ENCODE data around the gene RFX8.

DNA sequence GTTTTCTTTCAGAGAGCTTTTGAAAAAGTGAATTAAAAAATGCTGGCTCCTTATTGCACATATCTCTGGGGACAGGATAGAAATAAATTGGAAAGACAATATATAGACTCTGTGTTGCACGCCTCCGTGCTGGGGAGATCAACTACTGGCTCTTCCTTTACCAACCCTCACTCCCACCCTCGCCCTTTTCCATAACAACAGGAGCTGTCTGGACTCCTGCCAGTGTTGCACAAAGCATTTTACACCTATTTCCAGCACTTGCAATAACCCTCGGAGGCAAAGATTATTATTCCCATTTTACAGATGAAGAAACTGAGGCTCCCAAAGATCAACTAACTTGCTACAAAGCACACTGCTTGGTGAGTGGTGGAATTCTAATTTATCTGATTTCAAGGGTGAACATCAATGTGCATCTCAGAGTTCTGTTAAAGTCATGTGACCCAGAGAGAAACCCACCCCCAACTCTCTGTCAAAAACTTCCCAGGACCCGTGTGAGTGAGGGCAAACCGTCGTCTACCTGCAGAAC lies 91.8 kb downstream of the RFX8 start:
- TF ChIP-seq KLF16 (tag by site-specific recombination; IDR thresholded peaks at IDR 0.05) (no peak), GFI1B (tag by site-specific recombination; IDR thresholded peaks at IDR 0.05) (no peak), ZBTB21 (tag by site-specific recombination; IDR thresholded peaks at IDR 0.05) (no peak), ZNF146 (tag by site-specific recombination; IDR thresholded peaks at IDR 0.05) (no peak)
- TF ChIP-seq, protein P1, sequence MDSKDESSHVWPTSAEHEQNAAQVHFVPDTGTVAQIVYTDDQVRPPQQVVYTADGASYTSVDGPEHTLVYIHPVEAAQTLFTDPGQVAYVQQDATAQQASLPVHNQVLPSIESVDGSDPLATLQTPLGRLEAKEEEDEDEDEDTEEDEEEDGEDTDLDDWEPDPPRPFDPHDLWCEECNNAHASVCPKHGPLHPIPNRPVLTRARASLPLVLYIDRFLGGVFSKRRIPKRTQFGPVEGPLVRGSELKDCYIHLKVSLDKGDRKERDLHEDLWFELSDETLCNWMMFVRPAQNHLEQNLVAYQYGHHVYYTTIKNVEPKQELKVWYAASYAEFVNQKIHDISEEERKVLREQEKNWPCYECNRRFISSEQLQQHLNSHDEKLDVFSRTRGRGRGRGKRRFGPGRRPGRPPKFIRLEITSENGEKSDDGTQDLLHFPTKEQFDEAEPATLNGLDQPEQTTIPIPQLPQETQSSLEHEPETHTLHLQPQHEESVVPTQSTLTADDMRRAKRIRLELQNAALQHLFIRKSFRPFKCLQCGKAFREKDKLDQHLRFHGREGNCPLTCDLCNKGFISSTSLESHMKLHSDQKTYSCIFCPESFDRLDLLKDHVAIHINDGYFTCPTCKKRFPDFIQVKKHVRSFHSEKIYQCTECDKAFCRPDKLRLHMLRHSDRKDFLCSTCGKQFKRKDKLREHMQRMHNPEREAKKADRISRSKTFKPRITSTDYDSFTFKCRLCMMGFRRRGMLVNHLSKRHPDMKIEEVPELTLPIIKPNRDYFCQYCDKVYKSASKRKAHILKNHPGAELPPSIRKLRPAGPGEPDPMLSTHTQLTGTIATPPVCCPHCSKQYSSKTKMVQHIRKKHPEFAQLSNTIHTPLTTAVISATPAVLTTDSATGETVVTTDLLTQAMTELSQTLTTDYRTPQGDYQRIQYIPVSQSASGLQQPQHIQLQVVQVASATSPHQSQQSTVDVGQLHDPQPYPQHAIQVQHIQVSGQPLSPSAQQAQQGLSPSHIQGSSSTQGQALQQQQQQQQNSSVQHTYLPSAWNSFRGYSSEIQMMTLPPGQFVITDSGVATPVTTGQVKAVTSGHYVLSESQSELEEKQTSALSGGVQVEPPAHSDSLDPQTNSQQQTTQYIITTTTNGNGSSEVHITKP (tag by site-specific recombination; IDR thresholded peaks at IDR 0.05), result no peak
- TF ChIP-seq, protein P2, sequence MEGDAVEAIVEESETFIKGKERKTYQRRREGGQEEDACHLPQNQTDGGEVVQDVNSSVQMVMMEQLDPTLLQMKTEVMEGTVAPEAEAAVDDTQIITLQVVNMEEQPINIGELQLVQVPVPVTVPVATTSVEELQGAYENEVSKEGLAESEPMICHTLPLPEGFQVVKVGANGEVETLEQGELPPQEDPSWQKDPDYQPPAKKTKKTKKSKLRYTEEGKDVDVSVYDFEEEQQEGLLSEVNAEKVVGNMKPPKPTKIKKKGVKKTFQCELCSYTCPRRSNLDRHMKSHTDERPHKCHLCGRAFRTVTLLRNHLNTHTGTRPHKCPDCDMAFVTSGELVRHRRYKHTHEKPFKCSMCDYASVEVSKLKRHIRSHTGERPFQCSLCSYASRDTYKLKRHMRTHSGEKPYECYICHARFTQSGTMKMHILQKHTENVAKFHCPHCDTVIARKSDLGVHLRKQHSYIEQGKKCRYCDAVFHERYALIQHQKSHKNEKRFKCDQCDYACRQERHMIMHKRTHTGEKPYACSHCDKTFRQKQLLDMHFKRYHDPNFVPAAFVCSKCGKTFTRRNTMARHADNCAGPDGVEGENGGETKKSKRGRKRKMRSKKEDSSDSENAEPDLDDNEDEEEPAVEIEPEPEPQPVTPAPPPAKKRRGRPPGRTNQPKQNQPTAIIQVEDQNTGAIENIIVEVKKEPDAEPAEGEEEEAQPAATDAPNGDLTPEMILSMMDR (tag by site-specific recombination; IDR thresholded peaks at IDR 0.05), result no peak
- TF ChIP-seq, protein P3, sequence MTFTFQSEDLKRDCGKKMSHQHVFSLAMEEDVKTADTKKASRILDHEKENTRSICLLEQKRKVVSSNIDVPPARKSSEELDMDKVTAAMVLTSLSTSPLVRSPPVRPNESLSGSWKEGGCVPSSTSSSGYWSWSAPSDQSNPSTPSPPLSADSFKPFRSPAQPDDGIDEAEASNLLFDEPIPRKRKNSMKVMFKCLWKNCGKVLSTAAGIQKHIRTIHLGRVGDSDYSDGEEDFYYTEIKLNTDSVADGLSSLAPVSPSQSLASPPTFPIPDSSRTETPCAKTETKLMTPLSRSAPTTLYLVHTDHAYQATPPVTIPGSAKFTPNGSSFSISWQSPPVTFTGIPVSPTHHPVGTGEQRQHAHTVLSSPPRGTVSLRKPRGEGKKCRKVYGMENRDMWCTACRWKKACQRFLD (tag by site-specific recombination; IDR thresholded peaks at IDR 0.05), result no peak
- TF ChIP-seq, protein P4, sequence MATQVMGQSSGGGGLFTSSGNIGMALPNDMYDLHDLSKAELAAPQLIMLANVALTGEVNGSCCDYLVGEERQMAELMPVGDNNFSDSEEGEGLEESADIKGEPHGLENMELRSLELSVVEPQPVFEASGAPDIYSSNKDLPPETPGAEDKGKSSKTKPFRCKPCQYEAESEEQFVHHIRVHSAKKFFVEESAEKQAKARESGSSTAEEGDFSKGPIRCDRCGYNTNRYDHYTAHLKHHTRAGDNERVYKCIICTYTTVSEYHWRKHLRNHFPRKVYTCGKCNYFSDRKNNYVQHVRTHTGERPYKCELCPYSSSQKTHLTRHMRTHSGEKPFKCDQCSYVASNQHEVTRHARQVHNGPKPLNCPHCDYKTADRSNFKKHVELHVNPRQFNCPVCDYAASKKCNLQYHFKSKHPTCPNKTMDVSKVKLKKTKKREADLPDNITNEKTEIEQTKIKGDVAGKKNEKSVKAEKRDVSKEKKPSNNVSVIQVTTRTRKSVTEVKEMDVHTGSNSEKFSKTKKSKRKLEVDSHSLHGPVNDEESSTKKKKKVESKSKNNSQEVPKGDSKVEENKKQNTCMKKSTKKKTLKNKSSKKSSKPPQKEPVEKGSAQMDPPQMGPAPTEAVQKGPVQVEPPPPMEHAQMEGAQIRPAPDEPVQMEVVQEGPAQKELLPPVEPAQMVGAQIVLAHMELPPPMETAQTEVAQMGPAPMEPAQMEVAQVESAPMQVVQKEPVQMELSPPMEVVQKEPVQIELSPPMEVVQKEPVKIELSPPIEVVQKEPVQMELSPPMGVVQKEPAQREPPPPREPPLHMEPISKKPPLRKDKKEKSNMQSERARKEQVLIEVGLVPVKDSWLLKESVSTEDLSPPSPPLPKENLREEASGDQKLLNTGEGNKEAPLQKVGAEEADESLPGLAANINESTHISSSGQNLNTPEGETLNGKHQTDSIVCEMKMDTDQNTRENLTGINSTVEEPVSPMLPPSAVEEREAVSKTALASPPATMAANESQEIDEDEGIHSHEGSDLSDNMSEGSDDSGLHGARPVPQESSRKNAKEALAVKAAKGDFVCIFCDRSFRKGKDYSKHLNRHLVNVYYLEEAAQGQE (tag by site-specific recombination; IDR thresholded peaks at IDR 0.05), result no peak

All from HEK293 (cell line).